ENCODE results near the gene SPON1. TPM values are rescaled to one million over a fixed set of nuclear protein-coding genes. Genes with fewer than 3 reads are reported as not detected.

SPON1 gene
- total and polyA plus RNA-seq, 8 donors, result 9.3 to 122 (median 26.9) TPM

DNA sequence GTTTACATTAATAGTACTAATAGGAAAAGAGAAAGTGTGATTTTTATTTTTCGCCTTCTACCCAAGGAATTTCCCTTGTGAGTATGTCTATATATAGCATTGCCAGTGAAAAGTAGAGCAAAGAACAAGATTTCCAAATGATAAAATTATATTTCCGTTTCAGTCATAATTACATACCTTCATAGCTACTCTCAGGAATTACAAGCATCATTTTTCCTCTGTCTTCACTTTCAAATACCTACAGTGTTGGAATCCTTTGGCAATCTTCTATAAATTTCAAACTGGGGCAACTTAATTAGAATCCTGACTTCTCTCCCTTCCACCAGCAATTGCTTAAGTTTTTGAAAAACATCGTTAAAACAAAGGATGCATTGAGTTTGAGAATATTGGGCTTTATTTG lies 35.5 kb upstream of the SPON1 start:
- Histone ChIP-seq H3K27ac (no peak overlapping the region), H3K9me3 (no peaks in the 10 kb centered on the region), H3K4me1 (peaks cover 0 to 14% (median 8%) of the 10 kb centered on the region in 4 donors), H3K36me3 (no peaks in the 10 kb centered on the region), H3K4me3 (no peak overlapping the region), H3K27me3 (no peaks in the 10 kb centered on the region)
- intact Hi-C loops (cut with DNase I; ENCODE audit: low total_unique reads), result no loop called here
- 85 to 91% (median 88%) methylated on average over 3 of the region's 3 CpGs for WGBS, 5 donors
- TF ChIP-seq POLR2AphosphoS5 (IDR thresholded peaks at IDR 0.05) (no peak), POLR2A (IDR thresholded peaks at IDR 0.05) (no peak), EP300 (IDR thresholded peaks at IDR 0.05) (no peak), CTCF (IDR thresholded peaks at IDR 0.05) (no peak)
- DNase-seq, result no peak

- H3K9me3 ChIP-seq, result no peaks in the 10 kb centered on the region
- no peaks in the 10 kb centered on the region for H3K36me3 ChIP-seq
- intact Hi-C loops (cut with DNase I; ENCODE audit: low total_unique reads), result no loop called here
- H3K27ac ChIP-seq, result no peak overlapping the region
- no peaks in the 10 kb centered on the region for H3K27me3 ChIP-seq
- WGBS, 5 donors, result 95 to 100% (median 96%) methylated on average over 1 of the region's 1 CpG
- H3K4me3 ChIP-seq, result no peak overlapping the region
- H3K4me1 ChIP-seq, result peaks cover 0 to 14% (median 8%) of the 10 kb centered on the region in 4 donors
- no peak for TF ChIP-seq CTCF (IDR thresholded peaks at IDR 0.05)
- TF ChIP-seq POLR2A (IDR thresholded peaks at IDR 0.05), result no peak
- TF ChIP-seq EP300 (IDR thresholded peaks at IDR 0.05), result no peak
- no peak for TF ChIP-seq POLR2AphosphoS5 (IDR thresholded peaks at IDR 0.05)
- DNase-seq, result no peak
Measured at GRCh38 chr11:13927481-13927880, 35.0 kb upstream of the SPON1 start.

DNA sequence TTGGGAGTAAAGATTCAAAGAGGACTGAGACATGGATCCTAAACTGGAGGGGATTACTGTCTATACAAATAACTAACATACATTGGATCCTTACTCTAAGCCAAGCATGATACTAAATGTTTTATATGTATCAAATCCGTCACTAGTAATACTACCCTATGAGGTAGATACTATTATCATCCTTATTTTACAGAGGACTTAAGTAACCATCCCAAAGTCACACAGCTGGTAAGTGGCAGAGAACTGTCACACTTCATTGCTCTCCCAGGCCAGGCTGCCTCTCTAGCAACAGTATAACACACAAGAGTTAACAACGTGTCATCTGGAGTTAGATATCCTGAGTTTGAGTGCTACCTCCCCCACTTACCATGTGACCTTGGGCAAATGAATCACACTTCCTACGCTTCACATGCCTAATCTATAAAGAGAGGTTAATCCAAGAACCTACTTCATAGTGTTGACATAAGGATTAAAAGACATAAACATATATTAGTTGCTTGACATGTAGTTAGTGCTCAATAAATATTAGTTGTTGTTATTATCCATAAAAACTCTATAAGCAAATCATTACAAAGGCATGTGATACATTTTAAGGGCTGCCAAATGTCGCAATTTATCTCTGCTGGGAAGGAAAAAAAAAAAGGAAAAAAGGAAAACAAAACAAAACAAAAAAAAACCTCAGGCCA lies 33.8 kb upstream of the SPON1 start:
- H3K4me1 ChIP-seq, result peaks cover 0 to 14% (median 8%) of the 10 kb centered on the region in 4 donors
- TF ChIP-seq CTCF (IDR thresholded peaks at IDR 0.05) (no peak), POLR2AphosphoS5 (IDR thresholded peaks at IDR 0.05) (peak in 1 of 3 donors; percentile 40)
- H3K27ac ChIP-seq, result no peak overlapping the region
- DNase-seq, result peak in 1 of 2 donors; percentile 38
- intact Hi-C loops (cut with DNase I; ENCODE audit: low total_unique reads), result no loop called here
- no peaks in the 10 kb centered on the region for H3K36me3 ChIP-seq
- no peaks in the 10 kb centered on the region for H3K27me3 ChIP-seq
- no peak overlapping the region for H3K4me3 ChIP-seq
- WGBS, 5 donors, result 34 to 38% (median 36%) methylated on average over 4 of the region's 4 CpGs
- H3K9me3 ChIP-seq, result no peaks in the 10 kb centered on the region

GRCh38 chr11:13929395-13929891 lies 33.1 kb upstream of the SPON1 start:
- Histone ChIP-seq H3K27me3 (no peaks in the 10 kb centered on the region), H3K36me3 (no peaks in the 10 kb centered on the region), H3K4me3 (no peak overlapping the region), H3K27ac (no peak overlapping the region), H3K4me1 (peaks cover 0 to 14% (median 8%) of the 10 kb centered on the region in 4 donors), H3K9me3 (no peaks in the 10 kb centered on the region)
- TF ChIP-seq POLR2A (IDR thresholded peaks at IDR 0.05) (no peak), POLR2AphosphoS5 (IDR thresholded peaks at IDR 0.05) (no peak), EP300 (IDR thresholded peaks at IDR 0.05) (no peak), CTCF (IDR thresholded peaks at IDR 0.05) (no peak)
- 25 to 60% (median 44%) methylated on average over 3 of the region's 3 CpGs for WGBS, 5 donors
- no peak for DNase-seq
- intact Hi-C loops (cut with DNase I; ENCODE audit: low total_unique reads), result no loop called here
